ENCODE data around the gene OBSCN. TPM values are rescaled to one million over a fixed set of nuclear protein-coding genes. Genes with fewer than 3 reads are reported as not detected.

The OBSCN gene
- total RNA-seq, 2 experiments from 2014 or later: 13.7 to 14.9 TPM

DNA sequence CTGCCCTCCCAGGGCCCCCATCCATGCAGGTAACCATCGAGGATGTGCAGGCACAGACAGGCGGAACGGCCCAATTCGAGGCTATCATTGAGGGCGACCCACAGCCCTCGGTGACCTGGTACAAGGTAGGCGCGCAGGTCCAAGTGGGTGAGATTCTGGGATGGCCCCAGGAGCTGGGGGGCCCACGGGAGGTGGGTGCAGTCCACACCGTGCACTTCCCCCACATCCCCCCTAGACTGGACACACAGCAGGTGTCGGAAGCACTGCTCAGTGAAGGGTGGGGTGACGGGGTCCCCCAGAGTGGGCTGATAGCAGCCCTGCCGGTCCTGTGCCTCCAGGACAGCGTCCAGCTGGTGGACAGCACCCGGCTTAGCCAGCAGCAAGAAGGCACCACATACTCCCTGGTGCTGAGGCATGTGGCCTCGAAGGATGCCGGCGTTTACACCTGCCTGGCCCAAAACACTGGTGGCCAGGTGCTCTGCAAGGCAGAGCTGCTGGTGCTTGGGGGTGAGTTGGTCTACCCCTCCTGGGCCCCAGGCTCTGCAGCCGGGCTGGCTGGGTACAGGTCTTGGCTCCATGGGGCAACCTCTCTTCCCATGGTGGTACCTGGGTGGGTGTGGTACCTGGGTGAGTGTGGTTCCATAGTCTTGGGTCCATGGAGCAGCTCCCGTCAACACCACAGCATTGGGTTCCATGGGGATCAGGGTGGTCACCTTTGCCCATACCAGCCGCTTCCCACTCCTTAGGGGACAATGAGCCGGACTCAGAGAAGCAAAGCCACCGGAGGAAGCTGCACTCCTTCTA, 158.4 kb downstream of the OBSCN start:
- Mint-ChIP-seq H3K36me3 (no peaks in the 10 kb centered on the region), H3K27ac (no peak overlapping the region), H3K4me3 (no peak overlapping the region), H3K9me3 (no peaks in the 10 kb centered on the region), H3K27me3 (no peaks in the 10 kb centered on the region), H3K4me1 (no peaks in the 10 kb centered on the region)
- no peak for DNase-seq

DNA sequence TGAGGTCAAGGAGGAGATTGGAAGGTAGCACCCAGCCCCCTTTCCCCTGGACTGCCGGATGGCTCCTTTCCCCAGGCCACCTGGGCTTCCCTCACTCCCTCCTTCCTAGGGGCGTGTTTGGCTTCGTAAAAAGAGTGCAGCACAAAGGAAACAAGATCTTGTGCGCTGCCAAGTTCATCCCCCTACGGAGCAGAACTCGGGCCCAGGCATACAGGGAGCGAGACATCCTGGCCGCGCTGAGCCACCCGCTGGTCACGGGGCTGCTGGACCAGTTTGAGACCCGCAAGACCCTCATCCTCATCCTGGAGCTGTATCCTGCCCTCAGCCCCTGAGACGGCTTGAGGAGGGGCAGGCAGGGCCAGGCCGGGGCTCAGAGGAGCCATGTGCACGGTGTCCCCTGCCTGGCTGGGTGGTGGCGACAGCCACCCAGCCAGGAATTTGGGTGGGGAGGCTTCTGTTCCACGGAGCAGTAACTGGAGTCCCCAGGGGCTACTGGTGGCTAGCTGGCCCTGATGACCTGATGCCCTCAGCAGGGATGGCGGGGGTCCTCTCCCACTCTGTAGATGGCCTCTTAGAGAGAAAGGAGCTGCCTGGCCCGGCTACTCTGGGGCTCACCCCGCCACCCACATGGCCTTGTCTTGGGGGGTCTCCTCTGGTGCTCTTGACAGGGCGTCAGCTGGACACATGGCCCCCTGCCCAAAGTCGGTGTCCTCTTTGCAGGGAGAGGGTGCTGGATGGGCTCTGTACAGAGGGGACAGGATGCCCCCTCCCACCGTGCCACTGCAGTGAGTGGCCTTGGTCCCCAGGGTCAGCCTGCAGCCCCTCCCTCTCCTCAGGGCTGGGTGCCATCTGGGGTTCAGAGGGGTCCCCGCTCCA, 159.3 kb downstream of the OBSCN start:
- Mint-ChIP-seq H3K4me3 (no peak overlapping the region), H3K27ac (no peak overlapping the region), H3K27me3 (no peaks in the 10 kb centered on the region), H3K9me3 (no peaks in the 10 kb centered on the region), H3K4me1 (no peaks in the 10 kb centered on the region), H3K36me3 (no peaks in the 10 kb centered on the region)
- DNase-seq: no peak

DNA sequence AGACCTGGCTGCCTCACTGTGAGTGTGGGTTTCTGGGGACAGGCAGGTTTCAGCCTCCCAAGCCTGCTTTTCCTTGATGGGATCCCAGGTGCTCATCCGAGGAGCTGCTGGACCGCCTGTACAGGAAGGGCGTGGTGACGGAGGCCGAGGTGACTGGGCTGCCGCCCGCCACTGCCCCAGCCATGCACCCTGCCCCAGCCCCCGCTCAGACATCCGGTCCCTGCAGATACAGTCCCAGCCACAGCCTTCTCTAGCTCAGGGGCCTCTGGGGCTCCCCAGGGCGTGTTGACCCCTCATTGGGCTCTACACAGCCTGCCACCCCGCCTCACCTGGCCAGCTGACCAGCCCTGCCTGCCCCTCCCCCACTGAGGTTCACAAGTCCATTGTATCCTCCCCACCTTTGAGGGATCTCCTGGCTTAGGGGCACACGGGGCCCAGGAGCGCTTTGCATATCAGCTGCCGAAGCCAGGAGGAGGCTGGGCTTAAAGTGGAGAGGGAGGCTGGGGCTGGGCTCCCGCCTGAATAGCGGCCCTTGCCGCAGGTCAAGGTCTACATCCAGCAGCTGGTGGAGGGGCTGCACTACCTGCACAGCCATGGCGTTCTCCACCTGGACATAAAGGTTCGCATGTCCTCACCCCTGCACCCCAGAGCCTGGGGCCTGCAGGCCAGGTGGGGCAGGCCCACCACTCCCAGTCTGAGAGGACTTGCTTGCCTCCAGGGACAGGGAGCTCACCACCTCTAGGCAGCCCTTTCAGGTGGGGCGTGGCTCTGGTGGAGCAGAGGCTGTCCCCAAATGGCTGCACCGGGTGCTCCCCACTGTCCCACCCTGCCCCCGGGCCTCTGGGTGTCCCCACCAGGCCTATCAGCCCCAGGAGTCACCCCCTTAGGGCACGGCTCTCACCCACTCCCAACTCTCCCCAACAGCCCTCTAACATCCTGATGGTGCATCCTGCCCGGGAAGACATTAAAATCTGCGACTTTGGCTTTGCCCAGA, 160.3 kb downstream of the OBSCN start:
- no peak for DNase-seq
- no peak overlapping the region for H3K27ac Mint-ChIP-seq

DNA sequence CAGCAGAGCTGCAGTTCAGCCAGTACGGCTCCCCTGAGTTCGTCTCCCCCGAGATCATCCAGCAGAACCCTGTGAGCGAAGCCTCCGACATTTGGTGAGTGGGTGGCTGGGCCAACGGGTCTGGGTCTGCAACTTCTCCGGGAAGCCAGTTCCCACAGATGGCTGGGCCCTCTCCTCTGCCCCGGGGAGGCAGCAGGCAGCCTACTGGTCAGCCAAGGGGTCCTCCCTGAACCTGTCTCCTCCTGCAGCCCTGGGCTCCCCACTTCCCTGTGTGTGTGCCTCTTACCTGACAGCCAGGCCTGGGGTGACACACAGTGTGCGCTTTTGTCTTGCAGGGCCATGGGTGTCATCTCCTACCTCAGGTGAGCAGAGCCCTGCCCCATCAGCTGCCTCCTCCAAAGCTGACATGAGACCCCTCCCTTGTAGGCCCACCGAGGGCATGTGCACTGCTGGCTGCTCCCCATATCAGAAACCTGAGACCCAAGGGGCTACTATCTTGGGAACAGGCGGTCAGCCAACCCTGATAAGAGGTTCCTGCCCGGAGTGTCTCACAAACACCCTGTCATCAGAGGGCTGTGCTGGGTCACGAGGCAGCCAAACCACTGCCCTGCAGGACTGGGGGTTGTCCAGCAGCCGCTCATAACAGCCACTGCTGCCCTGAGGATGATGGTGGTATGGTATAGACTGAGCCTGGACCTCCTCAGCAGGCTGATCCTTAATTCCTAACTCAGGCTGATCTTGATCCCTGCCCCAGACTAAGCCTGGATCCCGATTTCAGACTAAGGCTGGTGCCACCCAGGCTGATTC, 161.2 kb downstream of the OBSCN start:
- no peaks in the 10 kb centered on the region for H3K36me3 Mint-ChIP-seq
- no peaks in the 10 kb centered on the region for H3K27me3 Mint-ChIP-seq
- DNase-seq: no peak
- no peak overlapping the region for H3K4me3 Mint-ChIP-seq
- H3K9me3 Mint-ChIP-seq: no peaks in the 10 kb centered on the region
- no peaks in the 10 kb centered on the region for H3K4me1 Mint-ChIP-seq
- no peak overlapping the region for H3K27ac Mint-ChIP-seq

More for the DNA sequence above, 160.3 kb downstream of the OBSCN start:
- Mint-ChIP-seq H3K27me3 (no peaks in the 10 kb centered on the region), H3K4me3 (no peak overlapping the region), H3K36me3 (no peaks in the 10 kb centered on the region), H3K4me1 (no peaks in the 10 kb centered on the region), H3K9me3 (no peaks in the 10 kb centered on the region)

DNA sequence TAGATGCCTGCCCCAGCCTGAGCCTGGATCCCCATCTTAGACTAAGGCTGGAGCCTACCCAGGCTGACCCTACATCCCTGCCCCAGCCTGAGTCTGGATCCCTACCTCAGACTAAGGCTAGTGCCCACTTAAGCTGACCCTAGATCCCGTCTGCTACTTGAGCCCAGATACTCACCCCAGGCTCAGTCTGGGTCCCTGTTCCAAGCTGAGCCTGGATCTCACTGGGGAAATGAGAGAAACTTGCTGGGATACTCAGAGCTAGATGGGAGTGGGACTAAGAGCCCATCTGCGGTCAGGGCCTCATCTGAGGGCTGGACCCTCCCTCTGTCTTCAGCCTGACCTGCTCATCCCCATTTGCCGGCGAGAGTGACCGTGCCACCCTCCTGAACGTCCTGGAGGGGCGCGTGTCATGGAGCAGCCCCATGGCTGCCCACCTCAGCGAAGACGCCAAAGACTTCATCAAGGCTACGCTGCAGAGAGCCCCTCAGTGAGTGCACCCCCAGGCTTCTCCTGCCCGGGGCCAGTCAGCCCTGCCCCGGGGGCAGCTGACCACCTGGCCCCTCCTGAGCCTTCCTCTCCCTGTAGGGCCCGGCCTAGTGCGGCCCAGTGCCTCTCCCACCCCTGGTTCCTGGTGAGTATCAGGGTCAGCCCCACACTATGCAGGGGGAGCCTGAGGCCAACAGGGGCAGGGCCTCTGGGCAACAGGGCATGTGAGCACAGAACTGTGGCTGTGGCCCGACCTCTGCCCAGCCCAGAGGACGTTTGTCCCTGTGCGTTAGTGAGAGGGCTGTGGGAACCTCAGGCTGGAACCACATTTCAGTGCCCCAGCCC, 162.0 kb downstream of the OBSCN start:
- H3K36me3 Mint-ChIP-seq: no peaks in the 10 kb centered on the region
- H3K4me3 Mint-ChIP-seq: no peak overlapping the region
- no peak for DNase-seq
- H3K9me3 Mint-ChIP-seq: no peaks in the 10 kb centered on the region
- H3K27me3 Mint-ChIP-seq: no peaks in the 10 kb centered on the region
- H3K27ac Mint-ChIP-seq: no peak overlapping the region
- H3K4me1 Mint-ChIP-seq: no peaks in the 10 kb centered on the region

DNA sequence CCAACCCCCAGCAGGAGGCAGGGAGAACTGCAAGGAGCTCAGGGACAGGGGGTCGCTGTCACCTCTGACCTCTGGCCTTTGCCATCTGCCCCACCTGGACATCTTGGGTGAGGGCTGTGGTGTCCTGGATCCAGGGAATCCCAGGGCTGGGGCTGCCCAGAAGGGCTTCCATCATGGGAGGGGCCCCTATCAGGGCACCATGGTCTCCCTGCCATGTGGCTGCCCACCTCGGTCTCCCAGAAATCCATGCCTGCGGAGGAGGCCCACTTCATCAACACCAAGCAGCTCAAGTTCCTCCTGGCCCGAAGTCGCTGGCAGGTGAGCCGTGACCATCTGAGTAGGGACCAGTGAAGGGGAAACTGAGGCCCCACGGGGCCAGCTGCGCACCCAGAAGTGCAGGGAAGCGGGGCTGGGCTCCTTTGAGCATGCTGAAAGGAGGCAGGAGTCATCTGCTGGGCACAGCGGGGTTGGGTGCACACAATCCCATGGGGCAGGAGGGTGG, 162.6 kb downstream of the OBSCN start:
- no peak overlapping the region for H3K4me3 Mint-ChIP-seq
- H3K4me1 Mint-ChIP-seq: no peaks in the 10 kb centered on the region
- no peak for DNase-seq
- H3K9me3 Mint-ChIP-seq: no peaks in the 10 kb centered on the region
- no peaks in the 10 kb centered on the region for H3K36me3 Mint-ChIP-seq
- no peaks in the 10 kb centered on the region for H3K27me3 Mint-ChIP-seq
- no peak overlapping the region for H3K27ac Mint-ChIP-seq

DNA sequence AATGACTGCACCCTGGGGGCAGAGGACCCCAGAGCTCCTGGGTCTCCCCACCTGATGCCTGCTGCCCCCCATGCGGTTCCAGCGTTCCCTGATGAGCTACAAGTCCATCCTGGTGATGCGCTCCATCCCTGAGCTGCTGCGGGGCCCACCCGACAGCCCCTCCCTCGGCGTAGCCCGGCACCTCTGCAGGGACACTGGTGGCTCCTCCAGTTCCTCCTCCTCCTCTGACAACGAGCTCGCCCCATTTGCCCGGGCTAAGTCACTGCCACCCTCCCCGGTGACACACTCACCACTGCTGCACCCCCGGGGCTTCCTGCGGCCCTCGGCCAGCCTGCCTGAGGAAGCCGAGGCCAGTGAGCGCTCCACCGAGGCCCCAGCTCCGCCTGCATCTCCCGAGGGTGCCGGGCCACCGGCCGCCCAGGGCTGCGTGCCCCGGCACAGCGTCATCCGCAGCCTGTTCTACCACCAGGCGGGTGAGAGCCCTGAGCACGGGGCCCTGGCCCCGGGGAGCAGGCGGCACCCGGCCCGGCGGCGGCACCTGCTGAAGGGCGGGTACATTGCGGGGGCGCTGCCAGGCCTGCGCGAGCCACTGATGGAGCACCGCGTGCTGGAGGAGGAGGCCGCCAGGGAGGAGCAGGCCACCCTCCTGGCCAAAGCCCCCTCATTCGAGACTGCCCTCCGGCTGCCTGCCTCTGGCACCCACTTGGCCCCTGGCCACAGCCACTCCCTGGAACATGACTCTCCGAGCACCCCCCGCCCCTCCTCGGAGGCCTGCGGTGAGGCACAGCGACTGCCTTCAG, 163.3 kb downstream of the OBSCN start:
- Mint-ChIP-seq H3K27me3 (no peaks in the 10 kb centered on the region), H3K4me1 (no peaks in the 10 kb centered on the region), H3K36me3 (no peaks in the 10 kb centered on the region), H3K27ac (no peak overlapping the region), H3K9me3 (no peaks in the 10 kb centered on the region), H3K4me3 (no peak overlapping the region)
- DNase-seq: no peak

DNA sequence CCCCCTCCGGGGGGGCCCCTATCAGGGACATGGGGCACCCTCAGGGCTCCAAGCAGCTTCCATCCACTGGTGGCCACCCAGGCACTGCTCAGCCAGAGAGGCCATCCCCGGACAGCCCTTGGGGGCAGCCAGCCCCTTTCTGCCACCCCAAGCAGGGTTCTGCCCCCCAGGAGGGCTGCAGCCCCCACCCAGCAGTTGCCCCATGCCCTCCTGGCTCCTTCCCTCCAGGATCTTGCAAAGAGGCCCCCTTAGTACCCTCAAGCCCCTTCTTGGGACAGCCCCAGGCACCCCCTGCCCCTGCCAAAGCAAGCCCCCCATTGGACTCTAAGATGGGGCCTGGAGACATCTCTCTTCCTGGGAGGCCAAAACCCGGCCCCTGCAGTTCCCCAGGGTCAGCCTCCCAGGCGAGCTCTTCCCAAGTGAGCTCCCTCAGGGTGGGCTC, 163.9 kb downstream of the OBSCN start:
- Mint-ChIP-seq H3K9me3 (no peaks in the 10 kb centered on the region), H3K27ac (no peak overlapping the region), H3K27me3 (no peaks in the 10 kb centered on the region), H3K4me1 (no peaks in the 10 kb centered on the region), H3K4me3 (no peak overlapping the region), H3K36me3 (no peaks in the 10 kb centered on the region)
- DNase-seq: no peak

DNA sequence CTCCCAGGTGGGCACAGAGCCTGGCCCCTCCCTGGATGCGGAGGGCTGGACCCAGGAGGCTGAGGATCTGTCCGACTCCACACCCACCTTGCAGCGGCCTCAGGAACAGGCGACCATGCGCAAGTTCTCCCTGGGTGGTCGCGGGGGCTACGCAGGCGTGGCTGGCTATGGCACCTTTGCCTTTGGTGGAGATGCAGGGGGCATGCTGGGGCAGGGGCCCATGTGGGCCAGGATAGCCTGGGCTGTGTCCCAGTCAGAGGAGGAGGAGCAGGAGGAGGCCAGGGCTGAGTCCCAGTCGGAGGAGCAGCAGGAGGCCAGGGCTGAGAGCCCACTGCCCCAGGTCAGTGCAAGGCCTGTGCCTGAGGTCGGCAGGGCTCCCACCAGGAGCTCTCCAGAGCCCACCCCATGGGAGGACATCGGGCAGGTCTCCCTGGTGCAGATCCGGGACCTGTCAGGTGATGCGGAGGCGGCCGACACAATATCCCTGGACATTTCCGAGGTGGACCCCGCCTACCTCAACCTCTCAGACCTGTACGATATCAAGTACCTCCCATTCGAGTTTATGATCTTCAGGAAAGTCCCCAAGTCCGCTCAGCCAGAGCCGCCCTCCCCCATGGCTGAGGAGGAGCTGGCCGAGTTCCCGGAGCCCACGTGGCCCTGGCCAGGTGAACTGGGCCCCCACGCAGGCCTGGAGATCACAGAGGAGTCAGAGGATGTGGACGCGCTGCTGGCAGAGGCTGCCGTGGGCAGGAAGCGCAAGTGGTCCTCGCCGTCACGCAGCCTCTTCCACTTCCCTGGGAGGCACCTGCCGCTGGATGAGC, 164.5 kb downstream of the OBSCN start:
- Mint-ChIP-seq H3K27me3 (no peaks in the 10 kb centered on the region), H3K9me3 (no peaks in the 10 kb centered on the region), H3K4me1 (no peaks in the 10 kb centered on the region), H3K4me3 (no peak overlapping the region), H3K27ac (no peak overlapping the region), H3K36me3 (no peaks in the 10 kb centered on the region)
- DNase-seq: no peak

DNA sequence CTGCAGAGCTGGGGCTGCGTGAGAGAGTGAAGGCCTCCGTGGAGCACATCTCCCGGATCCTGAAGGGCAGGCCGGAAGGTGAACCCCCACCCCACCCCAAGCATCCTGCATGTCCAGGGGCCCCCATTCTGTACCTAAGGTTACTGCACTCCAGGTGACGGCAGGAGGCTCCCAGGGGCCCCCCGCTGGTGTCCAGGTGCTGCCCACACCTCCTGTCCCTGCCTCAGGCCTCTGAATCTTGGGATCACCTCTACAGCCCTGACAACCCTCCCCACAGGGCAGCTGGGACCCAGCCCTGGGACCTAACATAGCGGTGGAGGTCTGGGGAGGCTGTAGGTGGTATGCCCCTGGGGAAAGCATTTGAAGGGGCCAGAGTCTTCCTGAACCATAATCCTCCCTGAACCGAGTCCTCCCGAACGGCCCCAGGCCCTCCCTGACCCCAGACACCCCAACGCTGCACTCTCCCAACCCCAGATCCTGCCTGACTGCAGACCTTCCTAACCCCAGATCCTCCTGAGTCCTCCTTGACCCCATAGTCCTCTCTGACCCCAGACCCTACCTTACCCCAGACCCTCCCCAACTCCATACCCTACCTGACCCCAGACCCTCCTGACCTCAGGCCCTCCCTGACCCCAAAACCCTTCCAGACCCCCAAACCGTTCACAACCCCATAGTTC, 165.3 kb downstream of the OBSCN start:
- no peaks in the 10 kb centered on the region for H3K36me3 Mint-ChIP-seq
- DNase-seq: no peak
- no peak overlapping the region for H3K4me3 Mint-ChIP-seq
- no peak overlapping the region for H3K27ac Mint-ChIP-seq
- no peaks in the 10 kb centered on the region for H3K9me3 Mint-ChIP-seq
- H3K27me3 Mint-ChIP-seq: no peaks in the 10 kb centered on the region
- no peaks in the 10 kb centered on the region for H3K4me1 Mint-ChIP-seq

DNA sequence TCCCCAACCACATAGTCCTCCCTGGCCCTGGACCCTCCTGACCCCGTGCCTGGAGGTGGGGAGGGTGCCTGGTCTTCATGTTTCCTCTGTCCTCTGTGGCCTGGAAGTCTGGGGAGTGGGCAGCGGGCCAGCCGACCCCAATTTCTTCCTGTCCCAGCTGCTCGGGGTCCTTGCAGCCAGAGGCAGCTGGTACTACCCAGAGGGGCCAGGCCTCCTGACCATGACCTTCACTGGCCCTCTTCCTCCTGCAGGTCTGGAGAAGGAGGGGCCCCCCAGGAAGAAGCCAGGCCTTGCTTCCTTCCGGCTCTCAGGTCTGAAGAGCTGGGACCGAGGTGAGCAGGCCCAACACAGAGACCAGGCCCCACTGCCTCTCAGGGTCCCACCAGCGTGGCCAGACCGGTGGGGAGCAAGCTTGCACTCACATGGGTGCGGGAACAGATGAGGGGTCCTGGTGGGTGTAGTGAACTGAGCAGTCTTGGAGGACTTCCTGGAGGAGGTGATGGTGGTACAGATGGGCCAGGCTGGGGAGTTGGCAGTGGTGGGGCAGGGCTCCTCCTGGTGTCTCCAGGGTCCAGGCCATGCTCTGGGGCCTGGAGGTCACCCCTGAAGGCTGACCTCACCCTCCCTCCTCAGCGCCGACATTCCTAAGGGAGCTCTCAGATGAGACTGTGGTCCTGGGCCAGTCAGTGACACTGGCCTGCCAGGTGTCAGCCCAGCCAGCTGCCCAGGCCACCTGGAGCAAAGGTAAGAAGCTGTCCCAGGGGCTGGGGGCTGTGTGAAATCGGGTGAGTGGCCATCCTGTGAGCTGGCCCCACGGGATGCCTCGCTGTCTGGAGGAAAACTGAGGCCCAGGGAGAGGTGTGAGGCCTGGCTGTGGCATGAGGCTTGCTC, 166.1 kb downstream of the OBSCN start:
- no peak for DNase-seq
- Mint-ChIP-seq H3K4me3 (no peak overlapping the region), H3K27me3 (peaks cover 4% of the 10 kb centered on the region), H3K36me3 (no peaks in the 10 kb centered on the region), H3K4me1 (peaks cover 4% of the 10 kb centered on the region), H3K9me3 (no peaks in the 10 kb centered on the region), H3K27ac (no peak overlapping the region)

Measured in activated naive CD8-positive, alpha-beta T cell treated with anti-CD3 and anti-CD28 coated beads for 36 hours (primary cell).